H1 (cell line): ENCODE data around the gene DYNC1I2. TPM values are rescaled to one million over a fixed set of nuclear protein-coding genes. Genes with fewer than 3 reads are reported as not detected.

Experiments used
- CTCF ChIA-PET: fragments of 300-600 bp; sonication (Branson Sonifier 250); formaldehyde crosslinking; loops from one replicate; lab custom pipeline; 2021; ENCODE audit not compliant: partially characterized antibody; lab: Charles Lee
- POLR2A ChIA-PET: fragments of 300-600 bp; sonication (Branson Sonifier 250); formaldehyde crosslinking; loops from one replicate; lab custom pipeline; 2021; ENCODE audit warnings: inconsistent platforms; ENCODE audit not compliant: partially characterized antibody; lab: Charles Lee
- DNase-seq, 2 experiments: peaks; one replicate each; pipeline versions ENCODE4 v3.0.0 to v3.0.0-alpha.2; 2010 to 2022; ENCODE audit warnings: low spot score in 2 of 2, low read depth in 1 of 2, mixed read lengths in 1 of 2
- FAIRE-seq: peaks from 2 replicates; lab custom pipeline; 2011; peaks lifted over from hg19 to GRCh38; lab: Jason Lieb, UNC
- H2AFZ ChIP-seq: 2 replicates; pipeline ENCODE4 v1.8.1; 2012; ENCODE audit warnings: low read length, inconsistent platforms
- H2AK5ac ChIP-seq: 2 replicates; pipeline ENCODE4 v1.6.1; 2013; ENCODE audit warnings: low read depth, low read length
- H2BK120ac ChIP-seq: replicated peaks from 2 replicates; pipeline ENCODE3; 2013; ENCODE audit warnings: low read depth, low read length, inconsistent platforms
- H2BK12ac ChIP-seq: 2 replicates; pipeline ENCODE4 v1.6.1; 2013; ENCODE audit warnings: low read depth, low read length
- H2BK15ac ChIP-seq: 2 replicates; pipeline ENCODE4 v1.6.1; 2013; ENCODE audit warnings: low read length
- H2BK20ac ChIP-seq: 2 replicates; pipeline ENCODE4 v1.6.1; 2013; ENCODE audit warnings: low read length
- H2BK5ac ChIP-seq: 2 replicates; pipeline ENCODE4 v1.6.1; 2013; ENCODE audit warnings: low read depth, low read length
- H3K14ac ChIP-seq: 2 replicates; pipeline ENCODE4 v1.6.1; 2013; ENCODE audit warnings: inconsistent platforms; ENCODE audit not compliant: insufficient read length
- H3K18ac ChIP-seq: 2 replicates; pipeline ENCODE4 v1.6.1; 2013; ENCODE audit warnings: low read length; ENCODE audit errors: extremely low read depth
- H3K23ac ChIP-seq: 2 replicates; pipeline ENCODE4 v1.6.1; 2013; ENCODE audit warnings: inconsistent platforms; ENCODE audit not compliant: insufficient read length
- H3K23me2 ChIP-seq: 2 replicates; pipeline ENCODE4 v1.6.1; 2013; ENCODE audit warnings: low read depth, low read length
- H3K27ac ChIP-seq: 2 replicates; pipeline ENCODE4 v1.6.1; 2011; ENCODE audit warnings: low read depth, low read length, inconsistent platforms
- H3K27me3 ChIP-seq, 4 experiments: replicated peaks in 1 of 4; 1 replicate in 1 of 4; 2 replicates in 3 of 4; pipeline versions ENCODE4 v1.6.1 to v1.8.1; 2011 to 2013; ENCODE audit warnings: low read length in 3 of 4, mild to moderate bottlenecking in 3 of 4, inconsistent platforms in 2 of 4, mixed read lengths in 2 of 4, moderate library complexity in 1 of 4; ENCODE audit not compliant: control insufficient read depth in 3 of 4, insufficient read depth in 3 of 4; ENCODE audit errors: extremely low read depth in 1 of 4
- H3K36me3 ChIP-seq, 4 experiments: 2 replicates each; pipeline versions ENCODE4 v1.6.1 to v1.8.1; 2011 to 2013; ENCODE audit warnings: mild to moderate bottlenecking in 4 of 4, low read length in 3 of 4, moderate library complexity in 2 of 4, control low read depth in 1 of 4, inconsistent platforms in 1 of 4; ENCODE audit not compliant: insufficient read depth in 4 of 4, control insufficient read depth in 2 of 4
- H3K4ac ChIP-seq: replicated peaks from 2 replicates; pipeline ENCODE3; 2013; ENCODE audit warnings: low read length, low read depth, mixed read lengths, inconsistent platforms; ENCODE audit not compliant: insufficient read length
- H3K4me1 ChIP-seq, 4 experiments: replicated peaks in 1 of 4; 1 replicate in 1 of 4; 2 replicates in 3 of 4; pipeline versions ENCODE4 v1.6.1 to v1.8.1; 2011 to 2013; ENCODE audit warnings: low read length in 3 of 4, inconsistent platforms in 2 of 4, mixed read lengths in 1 of 4; ENCODE audit not compliant: insufficient read depth in 4 of 4, control insufficient read depth in 3 of 4
- H3K4me2 ChIP-seq, 2 experiments: 2 replicates each; pipeline versions ENCODE4 v1.6.1 to v1.8.1; 2011 to 2013; ENCODE audit warnings: low read depth in 2 of 2, low read length in 2 of 2, control low read depth in 1 of 2, inconsistent platforms in 1 of 2, mild to moderate bottlenecking in 1 of 2; ENCODE audit not compliant: insufficient read depth in 1 of 2
- H3K4me3 ChIP-seq, 4 experiments: fragments of 200-600, 300-600 bp in 1 of 4; sonication (generic), shearing (Covaris generic), sonication (Bioruptor Twin) in 1 of 4; 2 replicates each; pipeline versions ENCODE4 v1.5.1 to v1.8.1; 2011 to 2016; ENCODE audit warnings: low read length in 4 of 4, low read depth in 3 of 4, control low read depth in 2 of 4, inconsistent platforms in 2 of 4, mild to moderate bottlenecking in 2 of 4, mixed read lengths in 1 of 4, moderate library complexity in 1 of 4; ENCODE audit not compliant: insufficient read depth in 2 of 4; ENCODE audit errors: extremely low read depth in 1 of 4
- H3K56ac ChIP-seq: replicated peaks from 2 replicates; pipeline ENCODE3; 2013; ENCODE audit warnings: low read depth, mild to moderate bottlenecking, mixed read lengths, low read length, inconsistent platforms; ENCODE audit not compliant: insufficient read length
- H3K79me1 ChIP-seq: 2 replicates; pipeline ENCODE4 v1.6.1; 2013; ENCODE audit warnings: low read depth, low read length, control low read depth
- H3K79me2 ChIP-seq, 2 experiments: 2 replicates each; pipeline versions ENCODE4 v1.6.1 to v1.8.1; 2012 to 2013; ENCODE audit warnings: low read length in 2 of 2, mild to moderate bottlenecking in 2 of 2, inconsistent platforms in 1 of 2; ENCODE audit not compliant: insufficient read depth in 2 of 2, control insufficient read depth in 1 of 2
- H3K9ac ChIP-seq, 4 experiments: replicated peaks in 1 of 4; 1 replicate in 1 of 4; 2 replicates in 3 of 4; pipeline versions ENCODE4 v1.6.1 to v1.8.1; 2011 to 2013; ENCODE audit warnings: low read depth in 3 of 4, low read length in 3 of 4, control low read depth in 2 of 4, mild to moderate bottlenecking in 2 of 4, moderate library complexity in 2 of 4, inconsistent platforms in 1 of 4; ENCODE audit errors: extremely low read depth in 1 of 4
- H3K9me3 ChIP-seq, 2 experiments: 2 replicates each; pipeline versions ENCODE4 v1.6.1 to v1.8.1; 2012 to 2013; ENCODE audit warnings: mild to moderate bottlenecking in 2 of 2, moderate library complexity in 2 of 2, control low read depth in 1 of 2, inconsistent platforms in 1 of 2, low read depth in 1 of 2, low read length in 1 of 2, mixed read lengths in 1 of 2; ENCODE audit not compliant: insufficient read depth in 2 of 2
- H4K20me1 ChIP-seq, 2 experiments: replicated peaks in 1 of 2; 2 replicates each; pipeline versions ENCODE3 to v1.8.1; 2011 to 2013; ENCODE audit warnings: inconsistent platforms in 2 of 2, low read length in 2 of 2, mild to moderate bottlenecking in 1 of 2; ENCODE audit not compliant: insufficient read depth in 2 of 2, control insufficient read depth in 1 of 2
- H4K5ac ChIP-seq: 2 replicates; pipeline ENCODE4 v1.6.1; 2013; ENCODE audit warnings: low read length, low read depth, mixed read lengths, inconsistent platforms; ENCODE audit not compliant: insufficient read length
- H4K8ac ChIP-seq: 2 replicates; pipeline ENCODE4 v1.8.0; 2013; ENCODE audit warnings: mild to moderate bottlenecking, moderate library complexity, low read length, inconsistent platforms; ENCODE audit not compliant: insufficient read depth; ENCODE audit errors: extremely low read depth
- H4K91ac ChIP-seq: replicated peaks from 2 replicates; pipeline ENCODE3; 2013; ENCODE audit warnings: low read length, mixed read lengths, inconsistent platforms; ENCODE audit not compliant: insufficient read length
- ASH2L ChIP-seq: fragments of 200-600, 300-600 bp; sonication (generic); IDR thresholded peaks from one replicate; pipeline ENCODE4 v1.7.1; 2017; ENCODE audit warnings: low read length
- CHD2 ChIP-seq: IDR thresholded peaks from 2 replicates; pipeline ENCODE4 v1.6.1; 2012; ENCODE audit warnings: low read length, improper control_type of control experiment
- JUND ChIP-seq: IDR thresholded peaks from 2 replicates; pipeline ENCODE4 v1.6.1; 2011; ENCODE audit warnings: mild to moderate bottlenecking, improper control_type of control experiment, low read length
- RAD21 ChIP-seq, 2 experiments: IDR thresholded peaks in 1 of 2; conservative IDR thresholded peaks in 1 of 2; 2 replicates each; pipeline ENCODE4 v1.6.1; 2011; ENCODE audit warnings: low read depth in 2 of 2, low read length in 2 of 2, improper control_type of control experiment in 1 of 2, inconsistent platforms in 1 of 2, mild to moderate bottlenecking in 1 of 2, moderate library complexity in 1 of 2
- RXRA ChIP-seq: IDR thresholded peaks from 2 replicates; pipeline ENCODE4 v1.6.1; 2011; ENCODE audit warnings: low read depth, mild to moderate bottlenecking, low read length, moderate library complexity; ENCODE audit not compliant: insufficient read depth
- SIX5 ChIP-seq: IDR thresholded peaks from 2 replicates; pipeline ENCODE4 v1.6.1; 2011; ENCODE audit warnings: mild to moderate bottlenecking, low read depth, low read length
- TAF7 ChIP-seq: optimal IDR thresholded peaks from 2 replicates; pipeline ENCODE3; 2011; ENCODE audit warnings: low read depth, mild to moderate bottlenecking, inconsistent platforms, low read length, moderate library complexity, borderline replicate concordance
- ZNF274 ChIP-seq: IDR thresholded peaks from 2 replicates; pipeline ENCODE4 v1.7.0; 2012; ENCODE audit warnings: low read length, borderline replicate concordance; ENCODE audit errors: extremely low read depth
- WGBS, 2 experiments: shearing (Covaris generic) in 1 of 2; methylation state at CpG; one replicate each; pipeline versions ENCODE4 v1.1.6 to v1.1.7; 2013 to 2015; ENCODE audit warnings: low lambda C conversion rate in 2 of 2, mixed read lengths in 2 of 2, inconsistent platforms in 1 of 2, low coverage in 1 of 2, missing lambda C conversion rate in 1 of 2; ENCODE audit not compliant: insufficient replicate concordance in 2 of 2, insufficient coverage in 1 of 2, insufficient read length in 1 of 2; ENCODE audit errors: extremely low coverage in 1 of 2, missing lambda C conversion rate in 1 of 2; 5-methylcytosine and 5-hydroxymethylcytosine counted together
- polyA plus RNA-seq, 7 experiments: library from polyadenylated mRNA; depleted of rRNA in 3 of 7; stranded (reverse) in 5 of 7; unstranded in 2 of 7; fragments of >200 nt in 5 of 7; fragments of 200-250 nt in 2 of 7; gene quantifications; 1 replicate in 5 of 7; 2 replicates in 1 of 7; 4 replicates in 1 of 7; pipeline versions ENCODE4 v1.2.1 to v1.2.3, GENCODE V29; 2011 to 2013; ENCODE audit warnings: missing spikeins in 2 of 7, mixed read lengths in 2 of 7
- total RNA-seq: library from RNA; stranded (reverse); fragmentation: NEBNext Ultra II Directional; extraction: Animal tissue kit (Norgen Biotek cat#: 25700); gene quantifications from 2 replicates; pipeline ENCODE4 v1.2.1, GENCODE V29; 2021

DYNC1I2 gene
- total and polyA plus RNA-seq, 2 of the 8 experiments (the other 6 are each of a cell fraction or from before 2014, with no cell fraction given) = 67.3 to 68.1 TPM

DNA sequence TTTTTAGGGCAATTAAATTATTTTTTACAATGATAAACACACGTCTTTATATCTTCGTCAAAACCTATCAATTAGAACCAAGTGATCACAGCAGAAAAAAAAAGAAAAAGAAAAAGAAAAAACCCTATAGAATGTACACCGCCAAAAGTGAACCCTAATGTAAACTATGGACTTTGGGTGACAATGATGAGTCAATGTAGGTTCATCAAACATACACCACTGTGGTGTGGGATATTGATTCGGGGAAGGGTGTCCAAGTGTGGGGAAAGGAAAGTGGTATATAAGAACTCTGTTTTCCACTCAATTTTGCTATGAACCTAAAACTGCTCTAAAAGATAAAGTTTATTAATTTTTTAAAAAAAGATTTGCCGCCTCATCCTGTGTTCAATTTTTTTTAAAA is 85.1 kb downstream of the DYNC1I2 start:
- Histone ChIP-seq H3K79me2 (no peaks in the 10 kb centered on the region), H3K4me3 (no peak overlapping the region), H3K27ac (no peak overlapping the region), H3K36me3 (peaks cover 0 to 3% (median 0%) of the 10 kb centered on the region in 4 experiments; a peak in 1 of 8 replicates), H3K56ac (no peak overlapping the region), H3K4me1 (no peaks in the 10 kb centered on the region), H3K4ac (no peak overlapping the region), H3K23me2 (no peaks in the 10 kb centered on the region), H3K23ac (no peak overlapping the region), H3K9me3 (peaks cover 12% of the 10 kb centered on the region in 2 experiments; a peak in 3 of 4 replicates), H3K14ac (no peak overlapping the region), H3K9ac (no peak overlapping the region), H2BK5ac (no peak overlapping the region), H4K5ac (no peak overlapping the region), H4K8ac (no peak overlapping the region), H2AFZ (no peak overlapping the region), H3K27me3 (no peaks in the 10 kb centered on the region), H2AK5ac (no peak overlapping the region), H2BK20ac (no peak overlapping the region), H2BK12ac (no peak overlapping the region), H4K20me1 (no peaks in the 10 kb centered on the region), H3K4me2 (no peak overlapping the region), H3K79me1 (no peaks in the 10 kb centered on the region), H2BK120ac (no peak overlapping the region), H2BK15ac (no peak overlapping the region), H4K91ac (no peak overlapping the region), H3K18ac (no peak overlapping the region)
- ChIA-PET POLR2A (no interaction called here), CTCF (interaction anchor here (1.7 kb wide), 1 partner anchor 16 kb away, joined by 4 read pairs; no protein-coding TSS in a partner anchor)
- DNase-seq (no peak), FAIRE-seq (no peak)
- TF ChIP-seq RAD21 (IDR thresholded peaks at IDR 0.05 in 1 of 2, conservative IDR thresholded peaks at IDR 0.05 in 1 of 2; ENCODE audit: low read depth in 2 of 2, low read length in 2 of 2) = no peak
- no peak for TF ChIP-seq ZNF274
- TF ChIP-seq ASH2L = no peak
- no peak for TF ChIP-seq JUND
- no peak for TF ChIP-seq CHD2
- no peak for TF ChIP-seq TAF7
- TF ChIP-seq SIX5 = no peak
- TF ChIP-seq RXRA = no peak
- 94% methylated on average over 5 of the region's 5 CpGs; no CpG with 5 or more reads in 1 of the 2 experiments for WGBS, 2 experiments
